Skin epidermis (tissue), 12 donors: ENCODE measurements around the gene MAPRE3.

Source experiments
- H3K27ac ChIP-seq, 21 experiments: fragments of 200-600 bp; sonication (generic) in 11 of 21; one replicate each; pipeline ENCODE4 v1.5.0; 2020; ENCODE audit warnings: mild to moderate bottlenecking in 3 of 21, inconsistent platforms in 2 of 21, moderate library complexity in 2 of 21
- H3K4me3 ChIP-seq, 7 experiments: fragments of 200-600 bp; sonication (generic) in 2 of 7; one replicate each; pipeline ENCODE4 v1.5.0; 2020; ENCODE audit warnings: inconsistent platforms in 2 of 7, mild to moderate bottlenecking in 2 of 7, moderate library complexity in 1 of 7

Gene MAPRE3

DNA sequence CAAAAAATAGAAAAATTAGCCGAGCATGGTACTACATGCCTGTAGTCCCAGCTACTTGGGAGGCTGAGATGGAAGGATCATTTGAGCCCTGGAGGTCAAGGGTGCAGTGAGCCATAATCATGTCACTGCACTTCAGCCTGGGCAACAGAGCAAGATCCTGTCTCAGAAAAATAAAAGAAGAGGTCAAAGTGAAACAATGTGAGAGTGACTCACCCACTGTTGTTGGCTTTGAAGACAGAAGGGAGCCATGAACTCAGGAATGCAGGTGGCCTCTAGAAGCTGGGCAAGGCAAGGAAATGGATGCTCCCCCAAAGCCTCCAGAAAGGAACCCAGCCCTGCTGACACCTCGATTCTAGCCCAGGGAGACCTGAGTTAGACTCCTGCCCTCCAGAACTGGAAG is 58.6 kb downstream of the MAPRE3 start:
- H3K4me3 ChIP-seq, result no peak overlapping the region
- H3K27ac ChIP-seq, result no peak overlapping the region

DNA sequence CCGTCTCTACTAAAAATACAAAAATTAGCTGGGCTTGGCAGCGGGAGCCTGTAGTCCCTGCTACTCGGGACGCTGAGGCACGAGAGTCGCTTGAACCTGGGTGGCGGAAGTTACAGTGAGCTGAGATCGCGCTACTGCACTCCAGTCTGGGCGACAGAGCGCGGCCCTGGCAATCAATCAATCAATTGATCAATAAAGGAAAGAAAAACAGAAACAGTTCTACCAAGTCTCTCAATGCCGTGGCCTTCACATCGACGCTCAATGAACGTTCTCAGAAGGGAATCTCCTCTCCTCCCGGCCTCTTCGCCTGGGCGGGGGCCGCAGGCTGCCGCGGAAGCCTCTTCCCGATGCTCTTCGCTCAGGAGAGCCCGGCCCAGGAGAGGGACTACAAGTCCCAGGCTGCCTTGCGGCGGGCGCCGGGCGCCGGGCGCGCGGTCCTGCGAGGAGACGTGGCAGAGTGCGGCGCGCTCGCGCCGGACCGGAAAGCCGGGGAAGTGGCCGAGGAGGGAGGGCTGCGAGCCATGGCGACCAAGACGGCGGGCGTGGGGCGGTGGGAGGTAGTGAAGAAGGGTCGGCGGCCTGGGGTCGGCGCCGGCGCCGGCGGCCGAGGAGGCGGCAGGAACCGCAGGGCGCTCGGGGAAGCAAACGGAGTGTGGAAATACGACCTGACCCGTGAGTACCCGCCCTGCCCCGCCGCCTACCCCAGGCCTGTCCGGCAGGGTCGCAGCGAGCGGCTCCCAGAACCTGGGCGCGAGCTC is 62.2 kb downstream of the MAPRE3 start, which contains the start of gene TMEM214:
Gene TMEM214 (plus strand): TSS at position 471 of the 758 bp plus-strand sequence. CDS start 51 bp downstream, at position 522.
- peak within 1 kb of the TSS; percentile 82 to 98 (median 94) for H3K27ac ChIP-seq
- peak within 1 kb of the TSS; percentile 58 to 99 (median 92) for H3K4me3 ChIP-seq

DNA sequence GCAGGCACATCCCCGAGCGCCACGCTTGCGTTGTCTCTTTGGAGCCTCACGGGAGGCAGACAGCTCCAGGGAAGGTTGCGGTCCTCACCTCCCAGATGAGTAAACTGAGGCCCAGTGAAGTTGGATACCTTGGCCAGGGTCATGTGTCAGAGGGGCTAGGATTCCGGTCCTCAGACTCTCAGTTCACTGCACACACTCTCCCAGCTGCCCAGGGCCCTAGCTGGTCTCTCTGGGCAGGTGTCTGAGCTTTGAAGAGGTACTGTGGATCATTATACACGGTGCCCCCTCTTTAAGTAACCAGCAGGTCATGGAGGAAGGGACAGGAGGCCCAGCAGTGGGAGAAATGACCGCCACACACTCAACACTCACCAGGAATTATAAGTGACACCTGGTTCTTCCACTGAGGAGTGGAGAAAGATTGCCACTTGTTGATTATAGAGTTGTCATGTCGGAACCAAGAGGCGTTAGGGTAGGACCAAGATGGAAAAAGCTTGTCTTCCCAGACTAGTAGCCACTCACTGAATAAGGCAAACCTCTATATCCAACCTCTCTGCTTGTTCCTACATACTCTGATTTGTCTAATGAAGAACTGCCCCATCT is 62.9 kb downstream of the MAPRE3 start:
- peak overlapping the region; percentile 82 to 98 (median 94) for H3K27ac ChIP-seq
- H3K4me3 ChIP-seq, result peak overlapping the region; percentile 58 to 99 (median 92)

DNA sequence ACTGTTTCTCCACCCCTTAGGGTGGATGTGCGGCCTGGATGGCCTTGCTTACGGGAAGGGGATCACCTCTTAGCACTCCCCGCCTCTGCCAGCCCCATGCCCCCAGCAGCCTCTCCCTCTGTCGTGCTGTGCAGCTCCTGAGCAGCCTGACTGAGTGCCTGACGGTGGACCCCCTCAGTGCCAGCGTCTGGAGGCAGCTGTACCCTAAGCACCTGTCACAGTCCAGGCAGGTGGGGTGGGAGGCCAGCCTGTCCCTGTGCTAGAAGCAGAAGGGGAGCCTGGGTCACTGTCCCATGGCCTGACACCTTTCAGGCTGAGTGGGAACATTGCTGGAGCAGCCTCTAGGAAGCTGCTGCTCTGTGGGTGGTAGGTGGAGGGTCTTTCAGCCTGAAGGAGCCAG is 67.6 kb downstream of the MAPRE3 start:
- peak overlapping the region in 1 of 21 experiments; percentile 36 for H3K27ac ChIP-seq
- no peak overlapping the region for H3K4me3 ChIP-seq

DNA sequence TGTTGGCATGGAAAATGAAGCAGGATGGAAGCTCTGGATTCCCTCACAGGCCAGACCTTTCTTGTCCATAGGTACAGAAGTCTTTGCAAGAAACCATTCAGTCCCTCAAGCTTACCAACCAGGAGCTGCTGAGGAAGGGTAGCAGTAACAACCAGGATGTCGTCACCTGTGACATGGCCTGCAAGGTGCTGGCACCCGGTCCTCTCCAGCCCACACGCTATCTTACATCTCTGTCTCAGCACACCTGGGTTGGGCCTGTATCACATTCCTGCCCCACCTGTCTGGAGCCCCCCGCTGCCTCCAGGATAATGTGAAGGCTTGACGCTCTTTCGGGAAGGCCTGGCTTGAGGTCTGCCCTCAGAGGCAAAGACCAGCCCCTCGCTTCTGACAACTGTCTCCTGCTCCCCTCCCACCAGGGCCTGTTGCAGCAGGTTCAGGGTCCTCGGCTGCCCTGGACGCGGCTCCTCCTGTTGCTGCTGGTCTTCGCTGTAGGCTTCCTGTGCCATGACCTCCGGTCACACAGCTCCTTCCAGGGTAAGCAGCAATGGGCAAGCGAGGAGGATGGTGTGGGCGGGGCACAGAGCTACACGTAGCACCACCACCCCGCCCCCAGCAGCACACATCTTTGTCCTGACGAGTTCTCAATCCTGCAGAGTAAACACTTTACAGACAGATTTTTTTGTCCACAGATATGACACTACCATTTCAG is 68.3 kb downstream of the MAPRE3 start:
- no peak overlapping the region for H3K4me3 ChIP-seq
- H3K27ac ChIP-seq, result no peak overlapping the region

DNA sequence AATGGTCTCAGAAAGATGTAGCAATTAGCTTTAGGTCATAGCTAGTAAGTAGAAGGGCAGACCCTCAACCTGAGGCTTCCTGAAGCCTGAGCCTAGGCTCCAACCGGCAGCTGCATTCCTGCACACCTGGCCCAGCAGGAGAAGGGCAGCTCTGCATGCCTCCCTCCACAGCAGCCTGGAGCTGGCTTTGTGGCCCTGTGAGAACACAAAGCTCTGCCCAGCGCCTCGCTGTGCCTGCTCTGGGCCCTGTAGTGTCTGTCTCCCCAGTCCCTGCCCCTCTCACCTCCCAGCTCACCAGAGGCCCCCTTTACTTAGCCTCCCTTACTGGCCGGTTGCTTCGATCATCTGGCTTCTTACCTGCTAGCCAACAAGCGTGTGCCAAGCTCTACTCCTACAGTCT is 69.0 kb downstream of the MAPRE3 start:
- Histone ChIP-seq H3K27ac (no peak overlapping the region), H3K4me3 (no peak overlapping the region)

DNA sequence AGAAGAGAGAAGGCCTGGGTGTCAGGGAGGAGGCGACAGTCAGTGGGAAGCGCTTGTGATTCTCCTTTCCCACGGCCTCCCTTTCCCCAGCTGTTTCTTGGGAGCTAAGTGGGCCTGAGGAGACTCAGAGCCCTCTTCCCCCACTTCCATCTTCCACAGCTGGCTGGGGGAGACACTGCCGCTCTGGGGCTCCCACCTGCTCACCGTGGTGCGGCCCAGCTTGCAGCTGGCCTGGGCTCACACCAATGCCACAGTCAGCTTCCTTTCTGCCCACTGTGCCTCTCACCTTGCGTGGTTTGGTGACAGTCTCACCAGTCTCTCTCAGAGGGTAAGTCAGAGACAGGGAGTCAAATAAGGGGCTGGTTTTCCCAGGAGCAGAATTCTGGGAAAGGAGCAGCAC is 69.4 kb downstream of the MAPRE3 start:
- H3K4me3 ChIP-seq, result no peak overlapping the region

DNA sequence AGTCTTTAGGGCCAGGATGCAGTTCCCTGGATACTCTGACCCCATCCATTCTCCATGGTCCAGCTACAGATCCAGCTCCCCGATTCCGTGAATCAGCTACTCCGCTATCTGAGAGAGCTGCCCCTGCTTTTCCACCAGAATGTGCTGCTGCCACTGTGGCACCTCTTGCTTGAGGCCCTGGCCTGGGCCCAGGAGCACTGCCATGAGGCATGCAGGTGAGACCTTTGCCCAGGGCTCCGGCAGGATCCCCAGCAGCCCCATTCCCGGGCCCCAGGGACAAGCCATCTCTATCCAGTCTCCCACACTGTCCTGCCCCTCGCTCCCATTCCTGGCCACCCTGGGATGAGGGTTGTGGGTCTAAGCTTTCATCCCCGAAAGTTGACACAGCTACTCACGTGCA is 69.8 kb downstream of the MAPRE3 start:
- no peak overlapping the region for H3K4me3 ChIP-seq
- no peak overlapping the region for H3K27ac ChIP-seq

More for the DNA sequence above, 69.4 kb downstream of the MAPRE3 start:
- no peak overlapping the region for H3K27ac ChIP-seq

DNA sequence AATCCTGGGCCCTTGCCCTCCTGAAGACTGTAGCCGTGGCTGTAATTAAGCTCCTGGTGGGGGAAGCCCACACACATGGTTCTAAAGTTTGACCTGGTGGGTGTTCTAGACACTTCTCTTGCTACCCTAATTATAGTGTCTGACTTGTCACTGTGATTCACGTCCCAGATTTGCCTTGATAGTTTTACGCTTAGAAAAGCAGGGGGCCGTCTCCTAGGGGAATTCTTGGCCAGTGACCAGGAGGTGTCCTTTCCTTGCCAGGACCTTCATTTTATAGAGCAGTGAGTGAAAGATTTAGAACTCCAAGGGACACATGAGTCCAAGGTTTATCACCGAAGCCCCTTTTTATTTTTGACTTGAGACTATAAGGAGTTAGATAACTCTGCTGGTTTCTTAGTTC is 71.3 kb downstream of the MAPRE3 start:
- Histone ChIP-seq H3K4me3 (no peak overlapping the region), H3K27ac (peak overlapping the region in 1 of 21 experiments; percentile 3)

DNA sequence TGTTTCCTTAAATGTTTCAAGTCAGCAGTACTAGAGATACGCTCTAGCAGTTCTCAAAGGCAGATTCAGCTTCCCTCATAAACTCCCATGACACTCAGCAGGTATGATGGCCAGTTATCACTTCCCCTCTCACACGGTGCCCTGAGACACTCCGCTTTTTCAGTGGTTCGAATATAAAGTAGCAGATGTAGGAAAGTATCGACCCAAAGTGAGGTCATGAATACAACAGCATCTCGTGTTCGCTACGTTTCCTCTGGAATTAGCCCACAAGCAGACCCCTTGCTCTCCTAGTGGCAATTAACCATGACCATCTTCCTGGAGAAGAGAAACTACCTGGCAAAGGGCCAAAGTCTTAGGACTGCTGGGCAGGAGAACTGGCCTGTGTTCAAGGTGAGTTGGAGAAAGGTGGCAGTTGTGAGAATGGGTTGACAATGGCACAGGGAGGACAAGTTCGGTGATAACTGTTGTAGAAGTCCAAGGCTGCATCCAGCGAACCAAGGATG is 71.8 kb downstream of the MAPRE3 start:
- Histone ChIP-seq H3K27ac (no peak overlapping the region), H3K4me3 (no peak overlapping the region)

DNA sequence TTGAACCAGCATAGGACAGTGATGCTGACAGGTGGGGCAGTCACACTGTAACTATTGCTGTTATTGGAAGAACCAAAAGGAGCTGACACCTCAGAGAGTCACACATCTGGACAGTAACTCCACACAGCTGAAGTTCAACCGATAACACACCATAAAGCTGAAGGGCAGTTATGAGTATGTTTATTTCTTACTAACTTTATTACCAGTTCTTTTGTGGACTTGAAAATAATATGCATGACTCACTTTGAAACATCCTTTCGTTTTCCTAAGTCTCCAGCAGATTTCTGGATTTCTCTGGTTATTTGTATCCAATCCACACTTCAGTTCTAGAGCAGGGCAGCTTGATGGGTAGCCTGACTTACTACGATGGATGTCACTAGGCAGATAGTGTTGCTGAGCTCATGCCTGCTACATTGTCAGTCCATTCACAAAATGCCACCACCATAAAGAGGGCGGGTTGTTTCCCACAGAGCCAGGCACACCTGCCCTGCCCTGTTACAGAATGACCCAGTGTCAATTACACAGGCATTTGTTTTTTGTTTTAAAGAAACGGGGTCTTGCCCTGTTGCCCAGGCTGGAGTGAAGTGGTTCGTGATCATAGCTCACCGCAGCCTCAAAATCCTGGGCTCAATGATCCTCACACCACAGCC is 72.7 kb downstream of the MAPRE3 start:
- H3K4me3 ChIP-seq, result no peak overlapping the region
- no peak overlapping the region for H3K27ac ChIP-seq

DNA sequence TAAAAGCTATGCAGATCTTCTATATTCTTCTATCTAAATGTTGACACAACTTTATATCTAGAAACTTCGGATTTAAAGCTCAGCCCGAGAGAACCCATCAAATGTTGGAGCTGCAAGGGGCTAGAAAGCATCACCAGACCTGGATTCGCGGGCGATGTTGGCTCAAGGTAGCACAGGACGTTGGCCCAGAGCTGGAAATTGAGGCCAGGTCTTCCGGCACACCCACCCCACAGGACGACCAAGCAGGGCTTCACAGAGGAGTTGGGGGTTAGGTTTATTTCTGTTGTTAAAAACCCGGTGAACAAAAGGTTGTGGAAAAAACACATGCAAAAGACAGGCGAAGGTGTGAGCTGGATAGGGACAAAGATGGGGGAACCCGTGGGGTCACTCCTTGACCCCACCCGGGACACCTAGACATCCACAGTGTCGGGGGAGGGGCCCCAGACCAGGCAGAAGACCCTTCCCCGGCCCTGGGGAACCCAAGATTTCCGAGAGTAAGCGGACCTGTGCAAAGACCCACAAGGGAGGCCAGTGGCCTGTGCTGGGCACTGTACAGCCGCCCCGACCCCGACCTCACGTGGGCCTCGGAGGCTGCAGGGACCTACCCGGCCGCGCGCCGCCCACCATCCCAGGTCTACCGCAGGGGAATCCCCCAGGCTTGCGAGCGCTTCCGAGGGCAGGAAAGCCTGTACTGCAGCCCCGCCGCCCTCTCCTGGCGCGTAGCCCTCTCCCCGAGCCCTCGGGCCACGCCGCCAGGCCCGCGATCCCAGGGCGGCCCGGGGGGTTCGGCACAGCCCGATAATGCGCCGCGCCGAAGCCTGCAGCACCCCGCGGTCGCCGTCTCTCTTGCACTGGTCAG is 79.2 kb downstream of the MAPRE3 start:
- H3K27ac ChIP-seq, result peak overlapping the region in 19 of 21 experiments; percentile 37 to 92 (median 85)
- H3K4me3 ChIP-seq, result peak overlapping the region; percentile 65 to 96 (median 84)

DNA sequence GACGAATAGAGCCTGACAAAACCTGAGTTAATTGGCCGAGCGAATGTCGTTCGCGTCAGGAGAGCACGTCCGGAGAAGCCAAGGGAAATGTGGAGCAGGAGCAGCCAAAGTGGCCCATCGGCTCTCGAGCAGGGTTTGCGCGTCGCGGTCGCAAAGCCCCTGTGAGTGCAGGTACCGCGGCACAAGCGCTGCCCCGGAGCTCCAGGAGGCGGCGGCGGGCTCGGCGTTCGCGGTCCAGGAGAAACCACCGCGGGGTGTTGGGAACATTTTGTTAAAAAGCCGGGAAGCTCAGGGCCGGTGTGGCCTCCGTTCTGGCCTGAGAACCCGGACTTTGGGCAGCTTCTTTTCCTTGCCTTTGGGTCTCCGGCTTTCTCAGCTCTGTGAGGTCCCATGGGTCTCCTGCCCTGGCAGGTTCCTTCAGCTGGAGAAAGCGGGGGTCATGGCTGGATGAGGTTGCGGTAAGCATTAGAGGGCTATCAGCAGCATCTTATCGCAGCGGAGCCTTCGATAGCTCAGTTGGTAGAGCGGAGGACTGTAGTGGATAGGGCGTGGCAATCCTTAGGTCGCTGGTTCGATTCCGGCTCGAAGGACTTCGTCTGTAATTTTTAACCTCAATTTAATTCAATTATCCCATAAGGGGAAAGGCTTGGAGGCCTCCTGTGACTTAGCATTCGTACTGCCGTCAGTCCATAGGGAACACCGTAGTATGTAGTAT is 80.0 kb downstream of the MAPRE3 start:
- Histone ChIP-seq H3K27ac (peak overlapping the region in 20 of 21 experiments; percentile 65 to 92 (median 84)), H3K4me3 (peak overlapping the region; percentile 65 to 96 (median 84))

DNA sequence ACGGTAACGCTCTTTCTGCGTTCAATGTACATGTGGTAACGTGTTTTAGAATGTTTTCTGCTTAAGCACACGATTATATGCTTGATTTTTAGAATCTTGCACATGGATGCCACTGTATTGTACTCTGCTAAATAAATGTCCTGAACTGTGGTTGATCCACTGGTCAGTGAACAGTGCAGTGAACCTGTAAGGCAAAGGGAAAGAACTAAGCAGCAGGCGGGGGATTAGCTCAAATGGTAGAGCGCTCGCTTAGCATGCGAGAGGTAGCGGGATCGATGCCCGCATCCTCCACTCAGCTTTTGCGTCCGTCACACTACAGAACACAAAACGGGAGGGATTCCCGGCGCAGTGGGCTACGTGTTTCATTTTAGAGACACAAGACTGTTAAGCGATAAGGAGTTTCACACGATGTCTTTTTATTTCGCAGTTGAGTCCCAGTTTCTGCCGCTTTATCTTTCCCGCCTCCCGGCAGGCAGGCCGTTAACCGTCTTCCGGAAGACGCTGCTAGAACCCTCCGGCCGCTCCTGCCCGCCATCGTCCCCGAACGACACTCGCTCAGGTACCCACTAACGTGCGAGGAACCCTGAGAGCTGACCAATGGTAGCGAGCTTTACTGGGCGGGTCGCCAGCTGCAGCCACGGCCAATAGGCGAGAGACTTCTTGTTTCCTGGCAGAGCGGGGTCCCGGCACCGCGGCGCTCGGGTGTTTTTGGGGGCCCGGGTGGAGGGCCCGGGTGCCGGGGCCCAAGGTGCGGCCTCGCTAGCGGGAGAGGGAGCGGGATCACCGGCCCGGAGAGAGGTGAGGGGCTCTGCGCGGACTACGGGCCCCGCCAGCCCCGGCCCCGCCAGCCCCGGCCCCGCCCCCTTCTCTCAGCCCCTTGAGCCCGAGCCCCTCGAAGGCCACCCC is 80.8 kb downstream of the MAPRE3 start, which contains the start of gene AGBL5:
Gene AGBL5 (plus strand): TSS at position 673 of the 906 bp plus-strand sequence. CDS start 1,291 bp downstream, outside the sequence.
- Histone ChIP-seq H3K27ac (peak within 1 kb of the TSS; percentile 65 to 92 (median 84)), H3K4me3 (peak within 1 kb of the TSS; percentile 65 to 96 (median 84))

DNA sequence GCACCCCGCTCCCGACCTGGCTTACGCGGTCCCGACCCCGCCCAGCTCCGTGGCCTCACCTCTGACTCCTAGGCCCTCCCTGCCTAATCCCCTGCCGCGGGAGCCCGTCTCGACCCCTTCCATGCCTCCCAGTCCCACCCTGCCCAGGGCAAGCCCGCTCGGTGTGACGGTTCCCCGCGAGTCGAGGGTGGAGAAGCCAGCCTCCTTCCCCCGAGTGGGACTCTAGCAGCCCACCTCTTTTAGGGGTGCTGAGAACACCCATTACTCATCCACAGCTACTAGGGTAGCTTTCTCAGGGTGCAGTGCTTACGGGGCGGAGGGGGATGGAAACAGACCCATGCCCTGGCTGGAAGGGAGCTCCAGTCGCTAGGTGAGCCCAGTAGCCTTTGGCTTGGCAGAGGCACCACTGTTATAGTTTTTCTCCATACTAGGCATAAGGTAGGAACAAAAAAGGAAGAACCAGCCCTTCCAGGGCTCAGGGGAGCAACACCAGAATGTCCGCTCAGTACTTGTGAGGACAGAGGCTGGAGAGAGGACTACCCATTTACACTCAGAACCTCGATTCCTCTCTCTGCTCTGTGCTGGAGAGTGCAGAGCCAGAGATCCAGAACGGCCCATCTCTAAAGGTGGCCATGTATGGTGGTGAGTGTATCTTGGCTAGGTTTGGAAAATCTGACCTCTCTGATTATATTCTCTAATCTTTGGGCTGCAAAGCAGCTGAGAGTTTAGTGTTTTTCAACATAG is 81.6 kb downstream of the MAPRE3 start:
- Histone ChIP-seq H3K4me3 (peak overlapping the region; percentile 65 to 96 (median 84)), H3K27ac (peak overlapping the region; percentile 65 to 92 (median 84))

DNA sequence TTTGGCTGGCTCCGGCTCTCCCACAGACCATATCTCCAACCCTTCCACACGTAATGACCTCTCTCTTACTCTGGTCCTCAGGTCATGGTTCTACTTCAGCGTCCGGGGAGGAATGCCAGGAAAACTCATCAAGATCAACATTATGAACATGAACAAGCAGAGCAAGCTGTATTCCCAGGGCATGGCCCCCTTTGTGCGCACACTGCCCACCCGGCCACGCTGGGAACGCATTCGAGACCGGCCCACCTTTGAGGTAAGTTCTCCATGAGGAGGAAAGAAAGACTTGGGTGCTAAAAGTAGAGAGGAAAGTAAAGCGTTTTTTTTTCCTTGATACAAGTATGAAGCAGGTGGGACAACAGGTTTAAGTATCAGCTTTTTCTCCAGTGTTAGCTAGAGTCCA is 82.9 kb downstream of the MAPRE3 start:
- H3K27ac ChIP-seq, result no peak overlapping the region
- H3K4me3 ChIP-seq, result no peak overlapping the region
